Endothelial cell of umbilical vein (primary cell): ENCODE measurements around the gene ERGIC1. TPM values are rescaled to one million over a fixed set of nuclear protein-coding genes. Genes with fewer than 3 reads are reported as not detected.

ENCODE experiments used
- BruUV-seq: library from RNA; stranded (reverse); fragments of 400-500 nt; replicated peaks from 2 replicates; lab custom pipeline; 2021; lab: Mats Ljungman, UMichigan
- CTCF ChIA-PET: fragments of 300-600, 350-600 bp; sonication (Branson Sonifier 250); formaldehyde crosslinking; loops from one replicate; lab custom pipeline; 2021; ENCODE audit warnings: antibody characterized with exemption, inconsistent platforms; lab: Charles Lee
- POLR2A ChIA-PET: fragments of 300-600, 350-600 bp; sonication (Branson Sonifier 250); formaldehyde crosslinking; loops from one replicate; lab custom pipeline; 2021; ENCODE audit warnings: antibody characterized with exemption, inconsistent platforms; lab: Charles Lee
- DNase-seq: peaks from one replicate; pipeline ENCODE4 v3.0.0-alpha.2; 2011; ENCODE audit warnings: low read depth, low spot score
- FAIRE-seq: peaks from 2 replicates; lab custom pipeline; 2011; peaks lifted over from hg19 to GRCh38; lab: Jason Lieb, UNC
- H2AFZ ChIP-seq: 2 replicates; pipeline ENCODE4 v1.6.0; 2012; ENCODE audit warnings: low read depth, low read length, control low read depth, inconsistent platforms
- H3K27ac ChIP-seq: 2 replicates; pipeline ENCODE4 v1.5.1; 2011; ENCODE audit warnings: low read depth, mild to moderate bottlenecking, control low read depth, low read length, moderate library complexity; ENCODE audit not compliant: insufficient read depth
- H3K27me3 ChIP-seq, 2 experiments: 2 replicates each; pipeline versions ENCODE4 v1.6.0 to v1.6.1; 2011; ENCODE audit warnings: low read length in 2 of 2, mixed read lengths in 1 of 2; ENCODE audit not compliant: control insufficient read depth in 2 of 2, insufficient read depth in 2 of 2
- H3K36me3 ChIP-seq, 2 experiments: 2 replicates in 1 of 2; 3 replicates in 1 of 2; pipeline ENCODE4 v1.5.1; 2011; ENCODE audit warnings: low read length in 2 of 2, mild to moderate bottlenecking in 1 of 2, moderate library complexity in 1 of 2; ENCODE audit not compliant: control insufficient read depth in 2 of 2, insufficient read depth in 2 of 2; ENCODE audit errors: extremely low read depth in 1 of 2
- H3K4me1 ChIP-seq: 3 replicates; pipeline ENCODE4 v1.5.1; 2011; ENCODE audit warnings: mild to moderate bottlenecking, low read length; ENCODE audit not compliant: control insufficient read depth, insufficient read depth; ENCODE audit errors: extremely low read depth
- H3K4me2 ChIP-seq: 2 replicates; pipeline ENCODE4 v1.6.1; 2011; ENCODE audit warnings: low read length, control low read depth, mixed read lengths; ENCODE audit not compliant: insufficient read depth
- H3K4me3 ChIP-seq, 3 experiments: fragments of 200-600 bp in 1 of 3; sonication (generic), shearing (Covaris generic) in 1 of 3; replicated peaks in 1 of 3; 2 replicates each; pipeline ENCODE4 v1.5.1; 2011 to 2016; ENCODE audit warnings: control low read depth in 3 of 3, low read length in 3 of 3, mild to moderate bottlenecking in 2 of 3, inconsistent platforms in 1 of 3, low read depth in 1 of 3, moderate library complexity in 1 of 3; ENCODE audit not compliant: insufficient read depth in 1 of 3
- H3K79me2 ChIP-seq: 2 replicates; pipeline ENCODE4 v1.6.0; 2012; ENCODE audit warnings: low read length, inconsistent platforms; ENCODE audit not compliant: control insufficient read depth, insufficient read depth
- H3K9ac ChIP-seq: replicated peaks from 2 replicates; pipeline ENCODE3; 2011; ENCODE audit warnings: low read length, control low read depth; ENCODE audit not compliant: insufficient read depth; ENCODE audit errors: extremely low read depth
- H3K9me1 ChIP-seq: replicated peaks from 3 replicates; pipeline ENCODE4 v1.6.0; 2011; ENCODE audit warnings: mild to moderate bottlenecking, low read length; ENCODE audit not compliant: control insufficient read depth, insufficient read depth; ENCODE audit errors: extremely low read depth
- H3K9me3 ChIP-seq: replicated peaks from 2 replicates; pipeline ENCODE4 v1.5.1; 2012; ENCODE audit warnings: low read length, inconsistent platforms; ENCODE audit not compliant: control insufficient read depth, insufficient read depth
- H4K20me1 ChIP-seq: replicated peaks from 2 replicates; pipeline ENCODE3; 2011; ENCODE audit warnings: mild to moderate bottlenecking, low read length; ENCODE audit not compliant: control insufficient read depth, insufficient read depth; ENCODE audit errors: extremely low read depth
- CTCF ChIP-seq, 2 donors: IDR thresholded peaks; 1 replicate in 1 of 2; 2 replicates in 1 of 2; pipeline ENCODE4 v1.5.1; 2011; ENCODE audit warnings: low read length in 2 of 2, mild to moderate bottlenecking in 2 of 2, moderate library complexity in 2 of 2, control low read depth in 1 of 2, inconsistent platforms in 1 of 2, low read depth in 1 of 2; ENCODE audit not compliant: insufficient read depth in 1 of 2; ENCODE audit errors: extremely low read depth in 1 of 2
- EZH2 ChIP-seq: IDR thresholded peaks from 2 replicates; pipeline ENCODE4 v1.6.1; 2012; ENCODE audit warnings: borderline replicate concordance, low read depth, mild to moderate bottlenecking, moderate library complexity, low read length, inconsistent platforms; ENCODE audit not compliant: severe bottlenecking
- GATA2 ChIP-seq: IDR thresholded peaks from 2 replicates; pipeline ENCODE4 v1.7.0; 2011; ENCODE audit warnings: low read depth, mild to moderate bottlenecking, moderate library complexity, mixed read lengths, low read length; ENCODE audit not compliant: insufficient read length, insufficient read depth
- JUN ChIP-seq: IDR thresholded peaks from 2 replicates; pipeline ENCODE4 v1.6.1; 2011; ENCODE audit warnings: borderline replicate concordance, low read depth; ENCODE audit not compliant: insufficient read length, insufficient read depth
- MAX ChIP-seq: IDR thresholded peaks from 2 replicates; pipeline ENCODE4 v1.6.1; 2011; ENCODE audit not compliant: insufficient read depth, insufficient read length
- MYC ChIP-seq: IDR thresholded peaks from one replicate; pipeline ENCODE4 v1.6.1; 2011; ENCODE audit warnings: mild to moderate bottlenecking, low read depth, low read length
- POLR2A ChIP-seq: IDR thresholded peaks from 2 replicates; pipeline ENCODE4 v1.6.1; 2012; ENCODE audit warnings: low read depth, mild to moderate bottlenecking, control low read depth, low read length
- POLR2AphosphoS5 ChIP-seq: IDR thresholded peaks from 2 replicates; pipeline ENCODE4 v1.6.1; 2012; ENCODE audit warnings: low read depth, mild to moderate bottlenecking, control low read depth, low read length, moderate library complexity; ENCODE audit not compliant: insufficient read depth
- dilution Hi-C: fragments of 300-500 bp; cut with MboI; formaldehyde crosslinking; loops from one replicate; pipeline ENCODE4 v1.15.0; 2019; ENCODE audit warnings: low sequenced_read_pairs; ENCODE audit not compliant: extremely low pct_ligation_motif_present
- intact Hi-C: fragments of 100-400 bp; cut with micrococcal nuclease; formaldehyde crosslinking; loops from one replicate; pipeline ENCODE4 v1.10.0; 2022
- polyA plus RNA-seq, 4 experiments: library from polyadenylated mRNA; depleted of rRNA in 3 of 4; stranded (reverse) in 3 of 4; unstranded in 1 of 4; fragments of >200 nt; gene quantifications; 2 replicates each; pipeline versions ENCODE4 v1.2.1 to v1.2.3, GENCODE V29; 2011 to 2012; ENCODE audit warnings: missing spikeins in 1 of 4
- total RNA-seq: library from RNA; stranded (reverse); gene quantifications from 2 replicates; pipeline ENCODE4 v1.2.3, GENCODE V29; 2021

Gene ERGIC1
- total and polyA plus RNA-seq, 2 donors (not counting 3 experiments of a cell fraction or from before 2014, with no cell fraction given): 105 to 109 TPM

GRCh38 chr5:172906888-172907287 lies 72.8 kb downstream of the ERGIC1 start:
- H3K4me3 ChIP-seq: no peak overlapping the region

More at GRCh38 chr5:172906888-172907287, 72.8 kb downstream of the ERGIC1 start:
- no peaks in the 10 kb centered on the region for H3K9me1 ChIP-seq
- H3K9ac ChIP-seq: no peak overlapping the region
- DNase-seq (no peak), FAIRE-seq (no peak)
- dilution Hi-C loops (no loop called here), intact Hi-C loops (no loop called here)
- ChIA-PET POLR2A (no interaction called here), CTCF (interaction anchor here (1.7 to 2.4 kb wide), 3 partner anchors 35 to 192 kb away, joined by 5 to 9 read pairs (median 7); no protein-coding TSS in a partner anchor)
- H3K27ac ChIP-seq: no peak overlapping the region
- no peaks in the 10 kb centered on the region for H4K20me1 ChIP-seq
- H3K79me2 ChIP-seq: no peaks in the 10 kb centered on the region
- H3K9me3 ChIP-seq: no peaks in the 10 kb centered on the region
- H3K4me2 ChIP-seq: no peak overlapping the region
- H3K27me3 ChIP-seq: no peaks in the 10 kb centered on the region
- no peak overlapping the region for H2AFZ ChIP-seq
- H3K4me1 ChIP-seq: peaks cover 29% of the 10 kb centered on the region
- BruUV-seq: no TSS peak
- H3K36me3 ChIP-seq: no peaks in the 10 kb centered on the region
- no peak for TF ChIP-seq EZH2
- TF ChIP-seq POLR2A: no peak
- no peak for TF ChIP-seq GATA2
- TF ChIP-seq CTCF (IDR thresholded peaks at IDR 0.05; ENCODE audit: extremely low read depth in 1 of 2, insufficient read depth in 1 of 2, low read depth in 1 of 2, low read length in 2 of 2): no peak
- no peak for TF ChIP-seq POLR2AphosphoS5
- no peak for TF ChIP-seq MAX
- TF ChIP-seq JUN: no peak
- TF ChIP-seq MYC: no peak
